Fibroblast of mammary gland (primary cell): ENCODE results near the gene CTSO.
"Not testable (repeated sequence)": the region's sequence is repeated elsewhere in the genome, so short reads cannot be mapped to it uniquely, and the experiment has no call there.

Experiments
- DNase-seq: peaks from one replicate; pipeline ENCODE4 v3.0.0-alpha.2; 2010; ENCODE audit warnings: low read depth
- H3K4me3 ChIP-seq: 2 replicates; pipeline ENCODE4 v1.5.1; 2011; ENCODE audit warnings: low read depth, mild to moderate bottlenecking, low read length, moderate library complexity; ENCODE audit not compliant: control insufficient read depth
- TF ChIP-seq, protein P1 (sequence below): conservative IDR thresholded peaks from 2 replicates; pipeline ENCODE4 v1.5.1; 2011; ENCODE audit warnings: low read depth, low read length, inconsistent platforms; ENCODE audit not compliant: control insufficient read depth, insufficient read depth

Gene CTSO

GRCh38 chr4:155901013-155901412, 52.7 kb downstream of the CTSO start:
- TF ChIP-seq, protein P1, sequence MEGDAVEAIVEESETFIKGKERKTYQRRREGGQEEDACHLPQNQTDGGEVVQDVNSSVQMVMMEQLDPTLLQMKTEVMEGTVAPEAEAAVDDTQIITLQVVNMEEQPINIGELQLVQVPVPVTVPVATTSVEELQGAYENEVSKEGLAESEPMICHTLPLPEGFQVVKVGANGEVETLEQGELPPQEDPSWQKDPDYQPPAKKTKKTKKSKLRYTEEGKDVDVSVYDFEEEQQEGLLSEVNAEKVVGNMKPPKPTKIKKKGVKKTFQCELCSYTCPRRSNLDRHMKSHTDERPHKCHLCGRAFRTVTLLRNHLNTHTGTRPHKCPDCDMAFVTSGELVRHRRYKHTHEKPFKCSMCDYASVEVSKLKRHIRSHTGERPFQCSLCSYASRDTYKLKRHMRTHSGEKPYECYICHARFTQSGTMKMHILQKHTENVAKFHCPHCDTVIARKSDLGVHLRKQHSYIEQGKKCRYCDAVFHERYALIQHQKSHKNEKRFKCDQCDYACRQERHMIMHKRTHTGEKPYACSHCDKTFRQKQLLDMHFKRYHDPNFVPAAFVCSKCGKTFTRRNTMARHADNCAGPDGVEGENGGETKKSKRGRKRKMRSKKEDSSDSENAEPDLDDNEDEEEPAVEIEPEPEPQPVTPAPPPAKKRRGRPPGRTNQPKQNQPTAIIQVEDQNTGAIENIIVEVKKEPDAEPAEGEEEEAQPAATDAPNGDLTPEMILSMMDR: no peak
- no peak for DNase-seq
- H3K4me3 ChIP-seq: no peak overlapping the region

DNA sequence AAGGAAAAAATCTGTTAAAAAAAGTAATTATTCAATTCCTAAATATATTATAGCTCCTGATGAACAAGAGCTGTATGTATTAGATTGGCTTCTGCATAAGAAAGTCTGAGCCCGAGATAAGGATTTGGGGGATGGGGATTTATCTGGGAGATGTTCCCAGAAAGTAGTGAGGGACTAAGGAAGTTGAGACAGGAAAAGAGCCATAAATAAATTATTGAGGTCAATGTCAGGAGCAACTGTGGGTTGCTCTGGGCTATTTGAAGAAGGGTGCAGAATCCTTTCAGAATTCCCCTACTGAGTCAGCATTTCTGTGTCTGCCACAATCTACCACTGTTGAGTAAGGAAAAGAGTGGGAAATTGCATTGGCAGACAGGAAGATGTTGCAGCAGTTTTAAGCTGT, 53.3 kb downstream of the CTSO start:
- H3K4me3 ChIP-seq: no peak overlapping the region
- DNase-seq: peak; percentile 71
- TF ChIP-seq, protein P1: no peak

- DNase-seq: no peak
Measured at GRCh38 chr4:155899891-155900290, 53.8 kb downstream of the CTSO start.

GRCh38 chr4:155898371-155898770, 55.3 kb downstream of the CTSO start:
- H3K4me3 ChIP-seq, DNase-seq: not testable (repeated sequence)

More at GRCh38 chr4:155899891-155900290, 53.8 kb downstream of the CTSO start:
- TF ChIP-seq, protein P1: no peak
- H3K4me3 ChIP-seq: no peak overlapping the region

DNA sequence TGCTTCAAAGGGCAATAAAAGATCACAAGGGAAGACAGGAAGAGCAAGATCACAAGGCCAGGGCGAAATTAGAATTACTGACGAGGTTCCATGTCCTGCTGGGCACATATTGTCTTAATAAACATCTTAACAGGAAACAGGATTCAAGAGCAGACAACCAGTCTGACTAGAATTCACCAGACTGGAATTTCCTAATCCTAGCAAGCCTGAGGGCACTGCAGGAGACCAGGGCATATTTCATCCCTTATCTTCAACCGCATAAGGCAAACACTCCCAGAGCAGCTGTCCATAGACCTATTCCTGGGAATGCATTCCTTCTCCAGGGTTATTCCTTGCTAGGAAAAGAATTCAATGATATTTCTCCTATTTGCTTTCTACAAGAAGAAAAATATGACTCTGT, 62.6 kb downstream of the CTSO start:
- DNase-seq: peak; percentile 18
- TF ChIP-seq, protein P1: no peak

DNA sequence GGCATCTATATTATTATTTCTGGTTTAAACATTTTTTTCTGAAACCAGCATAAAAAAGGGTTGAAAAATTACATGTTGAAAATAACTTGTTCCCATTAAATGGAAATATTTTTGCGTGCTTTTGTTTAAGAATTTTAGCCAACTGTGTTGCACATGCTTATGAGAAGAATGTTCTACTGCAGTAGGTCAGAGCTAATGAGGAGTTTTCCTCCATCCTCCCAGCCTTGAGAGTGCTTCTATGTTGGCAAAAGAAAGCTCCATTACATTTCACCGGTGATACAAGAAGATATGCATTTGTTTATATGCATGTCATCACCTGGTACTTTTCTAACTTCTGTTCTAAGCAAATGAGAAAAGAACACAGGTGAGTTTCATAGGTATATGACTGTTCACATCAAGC, 63.7 kb downstream of the CTSO start:
- DNase-seq: no peak
- no peak overlapping the region for H3K4me3 ChIP-seq
- TF ChIP-seq, protein P1: no peak

More for the DNA sequence above, 62.6 kb downstream of the CTSO start:
- no peak overlapping the region for H3K4me3 ChIP-seq

GRCh38 chr4:155889031-155889793, 64.5 kb downstream of the CTSO start:
- H3K4me3 ChIP-seq: no peak overlapping the region
- TF ChIP-seq, protein P1: no peak
- DNase-seq: peak; percentile 96
